ENCODE results near the gene PADI3. TPM values are rescaled to one million over a fixed set of nuclear protein-coding genes. Genes with fewer than 3 reads are reported as not detected.

The PADI3 gene
- total RNA-seq, 1 donor, result not detected

- DNase-seq (ENCODE audit: low read depth), result peak; percentile 87
- no peak for TF ChIP-seq CTCF (IDR thresholded peaks at IDR 0.05; ENCODE audit: insufficient read depth, low read depth, low read length)
- no peak overlapping the region for H3K4me3 ChIP-seq (ENCODE audit: low read depth, low read length)
Measured at GRCh38 chr1:17259233-17259873, 10.5 kb downstream of the PADI3 start.

- DNase-seq (ENCODE audit: low read depth), result no peak
- no peak for TF ChIP-seq CTCF (IDR thresholded peaks at IDR 0.05; ENCODE audit: insufficient read depth, low read depth, low read length)
- no peak overlapping the region for H3K4me3 ChIP-seq (ENCODE audit: low read depth, low read length)
Measured at GRCh38 chr1:17260264-17260663, 11.4 kb downstream of the PADI3 start.

- DNase-seq (ENCODE audit: low read depth), result no peak
- no peak overlapping the region for H3K4me3 ChIP-seq (ENCODE audit: low read depth, low read length)
- no peak for TF ChIP-seq CTCF (IDR thresholded peaks at IDR 0.05; ENCODE audit: insufficient read depth, low read depth, low read length)
Measured at GRCh38 chr1:17260738-17261137, 11.8 kb downstream of the PADI3 start.

GRCh38 chr1:17263936-17264335, 15.0 kb downstream of the PADI3 start:
- no peak overlapping the region for H3K4me3 ChIP-seq (ENCODE audit: low read depth, low read length)
- no peak for TF ChIP-seq CTCF (IDR thresholded peaks at IDR 0.05; ENCODE audit: insufficient read depth, low read depth, low read length)
- no peak for DNase-seq (ENCODE audit: low read depth)

- DNase-seq (ENCODE audit: low read depth), result no peak
- no peak overlapping the region for H3K4me3 ChIP-seq (ENCODE audit: low read depth, low read length)
- TF ChIP-seq CTCF (IDR thresholded peaks at IDR 0.05; ENCODE audit: insufficient read depth, low read depth, low read length), result no peak
Measured at GRCh38 chr1:17264470-17264869, 15.6 kb downstream of the PADI3 start.

GRCh38 chr1:17265162-17265561, 16.3 kb downstream of the PADI3 start:
- no peak for TF ChIP-seq CTCF (IDR thresholded peaks at IDR 0.05; ENCODE audit: insufficient read depth, low read depth, low read length)
- no peak overlapping the region for H3K4me3 ChIP-seq (ENCODE audit: low read depth, low read length)
- peak; percentile 9 for DNase-seq (ENCODE audit: low read depth)

GRCh38 chr1:17265950-17266349, 17.1 kb downstream of the PADI3 start:
- DNase-seq (ENCODE audit: low read depth), result no peak
- H3K4me3 ChIP-seq (ENCODE audit: low read depth, low read length), result no peak overlapping the region
- TF ChIP-seq CTCF (IDR thresholded peaks at IDR 0.05; ENCODE audit: insufficient read depth, low read depth, low read length), result no peak

Data from fibroblast of villous mesenchyme (primary cell).